Cardiac fibroblast (primary cell): Measurements from ENCODE around the gene CCDC136.

Experiments used
- DNase-seq, 2 donors: peaks; one replicate each; pipeline versions ENCODE4 v3.0.0 to v3.0.0-alpha.2; 2010; ENCODE audit warnings: low read depth in 2 of 2
- H3K4me3 ChIP-seq, 2 donors: replicated peaks in 1 of 2; 1 replicate in 1 of 2; 2 replicates in 1 of 2; pipeline ENCODE4 v1.5.1; 2011; ENCODE audit warnings: low read depth in 2 of 2, low read length in 2 of 2, mild to moderate bottlenecking in 2 of 2, moderate library complexity in 1 of 2
- CTCF ChIP-seq: IDR thresholded peaks from one replicate; pipeline ENCODE4 v1.5.1; 2011; ENCODE audit warnings: low read depth, mild to moderate bottlenecking, low read length, inconsistent platforms

Gene CCDC136

GRCh38 chr7:128849156-128849515 is 57.4 kb downstream of the CCDC136 start:
- TF ChIP-seq CTCF: no peak
- DNase-seq: no peak
- no peak overlapping the region for H3K4me3 ChIP-seq

GRCh38 chr7:128849804-128850490 is 58.2 kb downstream of the CCDC136 start:
- DNase-seq: no peak
- TF ChIP-seq CTCF: no peak
- H3K4me3 ChIP-seq: no peak overlapping the region

GRCh38 chr7:128852537-128853254 is 60.9 kb downstream of the CCDC136 start:
- H3K4me3 ChIP-seq: no peak overlapping the region
- DNase-seq: no peak
- TF ChIP-seq CTCF: no peak

GRCh38 chr7:128853799-128854198 is 62.0 kb downstream of the CCDC136 start:
- TF ChIP-seq CTCF: no peak
- H3K4me3 ChIP-seq: no peak overlapping the region
- no peak for DNase-seq

- H3K4me3 ChIP-seq: no peak overlapping the region
- no peak for TF ChIP-seq CTCF
- no peak for DNase-seq
These were observed 62.6 kb downstream of the CCDC136 start for GRCh38 chr7:128854396-128854795.

GRCh38 chr7:128855559-128855958 is 63.8 kb downstream of the CCDC136 start:
- no peak for TF ChIP-seq CTCF

More at GRCh38 chr7:128855559-128855958, 63.8 kb downstream of the CCDC136 start:
- DNase-seq: no peak
- no peak overlapping the region for H3K4me3 ChIP-seq
